HCT116 (cell line): ENCODE measurements around the gene BRSK2. TPM values are rescaled to one million over a fixed set of nuclear protein-coding genes. Genes with fewer than 3 reads are reported as not detected.

Source experiments
- ATAC-seq: fragments of 200-7000 bp; cut with Tn5 transposase; 2 replicates; pipeline ENCODE4 v1.9.1; 2020; ENCODE audit warnings: mild to moderate bottlenecking, moderate library complexity
- BruUV-seq: library from RNA; stranded (reverse); fragments of 400-500 nt; replicated peaks from 2 replicates; lab custom pipeline; 2021; lab: Mats Ljungman, UMichigan
- CTCF ChIA-PET: fragments of 300-600 bp; sonication (Branson Sonifier 250); formaldehyde crosslinking; loops from one replicate; lab custom pipeline; 2021; ENCODE audit warnings: antibody characterized with exemption; lab: Charles Lee
- POLR2A ChIA-PET: fragments of 300-600, 350-600 bp; sonication (Branson Sonifier 250); formaldehyde crosslinking; loops from one replicate; lab custom pipeline; 2021; ENCODE audit warnings: antibody characterized with exemption; lab: Charles Lee
- RAD21 ChIA-PET, 2 experiments: fragments of 300-600 bp; sonication (Branson Sonifier 250); formaldehyde crosslinking; loops; one replicate each; lab custom pipeline; 2023; ENCODE audit warnings: low total read pairs in 2 of 2; ENCODE audit not compliant: uncharacterized antibody in 2 of 2, unreplicated experiment in 2 of 2, low non-redundant PET in 1 of 2; lab: Charles Lee
- DNase-seq: peaks from one replicate; pipeline ENCODE4 v3.0.0-alpha.2; 2010; ENCODE audit warnings: low read depth, low spot score
- H2AFZ ChIP-seq: fragments of 200-600 bp; shearing (Covaris generic), sonication (generic); 2 replicates; pipeline ENCODE4 v1.6.1; 2017; ENCODE audit warnings: low read depth, mixed run types, mixed read lengths, antibody characterized with exemption, low read length; ENCODE audit not compliant: poor library complexity, severe bottlenecking
- H3K27ac ChIP-seq: 2 replicates; pipeline ENCODE4 v1.5.1; 2012; ENCODE audit warnings: low read depth, low read length
- H3K27me3 ChIP-seq: fragments of 200-600 bp; sonication (generic); 2 replicates; pipeline ENCODE4 v1.6.1; 2016; ENCODE audit warnings: mixed run types, low read length, mixed read lengths; ENCODE audit not compliant: insufficient read depth
- H3K36me3 ChIP-seq, 2 experiments: fragments of 200-500 bp in 1 of 2; fragments of 200-600 bp in 1 of 2; sonication (Bioruptor generic) in 1 of 2; sonication (generic) in 1 of 2; 2 replicates each; pipeline versions ENCODE4 v1.5.1 to v1.6.1; 2014 to 2016; ENCODE audit warnings: low read length in 2 of 2, inconsistent platforms in 1 of 2, mixed read lengths in 1 of 2, mixed run types in 1 of 2; ENCODE audit not compliant: insufficient read depth in 2 of 2, control insufficient read depth in 1 of 2
- H3K4me1 ChIP-seq, 2 experiments: fragments of 200-600 bp in 1 of 2; sonication (generic) in 1 of 2; 2 replicates each; pipeline versions ENCODE4 v1.5.1 to v1.6.1; 2012 to 2017; ENCODE audit warnings: low read length in 2 of 2, inconsistent platforms in 1 of 2, mild to moderate bottlenecking in 1 of 2, mixed read lengths in 1 of 2, mixed run types in 1 of 2, moderate library complexity in 1 of 2; ENCODE audit not compliant: insufficient read depth in 2 of 2, control insufficient read depth in 1 of 2
- H3K4me2 ChIP-seq: fragments of 200-600 bp; sonication (generic); 2 replicates; pipeline ENCODE4 v1.6.1; 2017; ENCODE audit warnings: mixed run types, low read length, mixed read lengths
- H3K4me3 ChIP-seq, 2 experiments: fragments of 200-600 bp in 1 of 2; sonication (generic) in 1 of 2; replicated peaks in 1 of 2; 2 replicates each; pipeline ENCODE4 v1.5.1; 2011 to 2016; ENCODE audit warnings: low read length in 2 of 2, control low read depth in 1 of 2, low read depth in 1 of 2, mild to moderate bottlenecking in 1 of 2, mixed read lengths in 1 of 2, mixed run types in 1 of 2
- H3K79me2 ChIP-seq: fragments of 200-600 bp; sonication (generic); 2 replicates; pipeline ENCODE4 v1.6.1; 2017; ENCODE audit warnings: mild to moderate bottlenecking, mixed run types, low read length, moderate library complexity, mixed read lengths; ENCODE audit not compliant: insufficient read depth
- H3K9ac ChIP-seq: fragments of 200-600 bp; sonication (generic); 2 replicates; pipeline ENCODE4 v1.6.1; 2016; ENCODE audit warnings: low read length, mixed read lengths
- H3K9me2 ChIP-seq: fragments of 200-600 bp; sonication (generic), shearing (Covaris generic); 2 replicates; pipeline ENCODE4 v1.6.1; 2017; ENCODE audit warnings: mixed run types, mild to moderate bottlenecking, moderate library complexity; ENCODE audit not compliant: insufficient read depth
- H3K9me3 ChIP-seq, 2 experiments: fragments of 200-500 bp in 1 of 2; fragments of 200-600 bp in 1 of 2; sonication (Bioruptor generic) in 1 of 2; sonication (generic) in 1 of 2; 2 replicates each; pipeline ENCODE4 v1.6.1; 2014 to 2017; ENCODE audit warnings: low read length in 2 of 2, mixed read lengths in 2 of 2, inconsistent platforms in 1 of 2, low read depth in 1 of 2, mild to moderate bottlenecking in 1 of 2, mixed run types in 1 of 2, moderate library complexity in 1 of 2; ENCODE audit not compliant: control insufficient read depth in 1 of 2, insufficient read depth in 1 of 2
- H4K20me1 ChIP-seq: fragments of 200-600 bp; sonication (generic), shearing (Covaris generic); 2 replicates; pipeline ENCODE4 v1.6.1; 2017; ENCODE audit warnings: mixed run types, mild to moderate bottlenecking, moderate library complexity; ENCODE audit not compliant: insufficient read depth
- CBX3 ChIP-seq: IDR thresholded peaks from 2 replicates; pipeline ENCODE4 v1.6.1; 2012; ENCODE audit warnings: low read depth
- CEBPB ChIP-seq: IDR thresholded peaks from 2 replicates; pipeline ENCODE4 v1.6.1; 2012; ENCODE audit warnings: low read depth
- EGR1 ChIP-seq: IDR thresholded peaks from 2 replicates; pipeline ENCODE4 v1.6.1; 2012; ENCODE audit warnings: low read depth
- ELF1 ChIP-seq: IDR thresholded peaks from 2 replicates; pipeline ENCODE4 v1.6.1; 2012; ENCODE audit warnings: low read depth, borderline replicate concordance
- EZH2 ChIP-seq: fragments of 200-600 bp; sonication (generic); IDR thresholded peaks from 2 replicates; pipeline ENCODE4 v1.6.1; 2017; ENCODE audit warnings: antibody characterized with exemption, mixed run types
- EZH2phosphoT487 ChIP-seq: fragments of 200-600 bp; IDR thresholded peaks from 2 replicates; pipeline ENCODE4 v1.6.1; 2018; ENCODE audit warnings: antibody characterized with exemption, borderline replicate concordance
- FOSL1 ChIP-seq: IDR thresholded peaks from 2 replicates; pipeline ENCODE4 v1.6.1; 2012; ENCODE audit warnings: low read depth
- JUND ChIP-seq: IDR thresholded peaks from 2 replicates; pipeline ENCODE4 v1.6.1; 2012
- POLR2A ChIP-seq: IDR thresholded peaks from 2 replicates; pipeline ENCODE4 v1.7.0; 2011; ENCODE audit warnings: borderline replicate concordance; ENCODE audit not compliant: insufficient read depth, insufficient read length; ENCODE audit errors: extremely low read depth
- POLR2AphosphoS5 ChIP-seq: IDR thresholded peaks from 2 replicates; pipeline ENCODE4 v1.6.1; 2011; ENCODE audit warnings: mild to moderate bottlenecking, low read depth, low read length, moderate library complexity
- REST ChIP-seq: IDR thresholded peaks from 2 replicates; pipeline ENCODE4 v1.6.1; 2012; ENCODE audit warnings: low read depth
- SIN3A ChIP-seq: IDR thresholded peaks from 2 replicates; pipeline ENCODE4 v1.6.1; 2012; ENCODE audit warnings: low read depth
- SRF ChIP-seq: IDR thresholded peaks from 2 replicates; pipeline ENCODE4 v1.6.1; 2012; ENCODE audit warnings: low read depth
- TCF7L2 ChIP-seq: IDR thresholded peaks from 2 replicates; pipeline ENCODE4 v1.7.0; 2011; ENCODE audit warnings: borderline replicate concordance, inconsistent platforms; ENCODE audit not compliant: insufficient read depth, insufficient read length; ENCODE audit errors: extremely low read depth
- YY1 ChIP-seq: IDR thresholded peaks from 2 replicates; pipeline ENCODE4 v1.6.1; 2011; ENCODE audit warnings: low read length, low read depth, moderate library complexity, mild to moderate bottlenecking; ENCODE audit not compliant: insufficient replicate concordance; ENCODE audit errors: extremely low read depth
- intact Hi-C: fragments of 100-400 bp; cut with micrococcal nuclease; formaldehyde crosslinking; loops from 2 replicates; pipeline ENCODE4 v1.10.0; 2022
- total RNA-seq: library from RNA; stranded (reverse); gene quantifications from one replicate; pipeline ENCODE4 v1.2.1, GENCODE V29; 2021; ENCODE audit not compliant: unreplicated experiment
- TF ChIP-seq, protein P1 (sequence below): IDR thresholded peaks from 2 replicates; pipeline ENCODE4 v1.6.1; 2012

Gene BRSK2
- total RNA-seq, 1 experiment from 2014 or later = 14.0 TPM

GRCh38 chr11:1428762-1429316 lies 39.1 kb downstream of the BRSK2 start:
- no peak overlapping the region for H3K4me3 ChIP-seq
- intact Hi-C loops = no loop called here
- no peak overlapping the region for H2AFZ ChIP-seq
- no peaks in the 10 kb centered on the region for H3K27me3 ChIP-seq
- no peaks in the 10 kb centered on the region for H3K9me3 ChIP-seq
- no peaks in the 10 kb centered on the region for H3K4me1 ChIP-seq
- no peaks in the 10 kb centered on the region for H3K79me2 ChIP-seq
- no peak overlapping the region for H3K27ac ChIP-seq
- TF ChIP-seq CBX3 (no peak), POLR2A (no peak), YY1 (no peak), ELF1 (no peak), CEBPB (no peak), FOSL1 (no peak), EGR1 (no peak), EZH2phosphoT487 (no peak), JUND (no peak), SRF (no peak), POLR2AphosphoS5 (no peak), REST (no peak), EZH2 (no peak), TCF7L2 (no peak), SIN3A (no peak)
- TF ChIP-seq, protein P1, sequence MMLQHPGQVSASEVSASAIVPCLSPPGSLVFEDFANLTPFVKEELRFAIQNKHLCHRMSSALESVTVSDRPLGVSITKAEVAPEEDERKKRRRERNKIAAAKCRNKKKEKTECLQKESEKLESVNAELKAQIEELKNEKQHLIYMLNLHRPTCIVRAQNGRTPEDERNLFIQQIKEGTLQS = no peak
- no peaks in the 10 kb centered on the region for H3K9me2 ChIP-seq
- DNase-seq (no peak), ATAC-seq (no peak)
- ChIA-PET POLR2A (no interaction called here), RAD21 (no interaction called here), CTCF (no interaction called here)
- no peaks in the 10 kb centered on the region for H4K20me1 ChIP-seq
- no peaks in the 10 kb centered on the region for H3K36me3 ChIP-seq
- no peak overlapping the region for H3K4me2 ChIP-seq
- BruUV-seq = no TSS peak
- H3K9ac ChIP-seq = no peak overlapping the region
